ENCODE data around the gene GOLGA1.

DNA sequence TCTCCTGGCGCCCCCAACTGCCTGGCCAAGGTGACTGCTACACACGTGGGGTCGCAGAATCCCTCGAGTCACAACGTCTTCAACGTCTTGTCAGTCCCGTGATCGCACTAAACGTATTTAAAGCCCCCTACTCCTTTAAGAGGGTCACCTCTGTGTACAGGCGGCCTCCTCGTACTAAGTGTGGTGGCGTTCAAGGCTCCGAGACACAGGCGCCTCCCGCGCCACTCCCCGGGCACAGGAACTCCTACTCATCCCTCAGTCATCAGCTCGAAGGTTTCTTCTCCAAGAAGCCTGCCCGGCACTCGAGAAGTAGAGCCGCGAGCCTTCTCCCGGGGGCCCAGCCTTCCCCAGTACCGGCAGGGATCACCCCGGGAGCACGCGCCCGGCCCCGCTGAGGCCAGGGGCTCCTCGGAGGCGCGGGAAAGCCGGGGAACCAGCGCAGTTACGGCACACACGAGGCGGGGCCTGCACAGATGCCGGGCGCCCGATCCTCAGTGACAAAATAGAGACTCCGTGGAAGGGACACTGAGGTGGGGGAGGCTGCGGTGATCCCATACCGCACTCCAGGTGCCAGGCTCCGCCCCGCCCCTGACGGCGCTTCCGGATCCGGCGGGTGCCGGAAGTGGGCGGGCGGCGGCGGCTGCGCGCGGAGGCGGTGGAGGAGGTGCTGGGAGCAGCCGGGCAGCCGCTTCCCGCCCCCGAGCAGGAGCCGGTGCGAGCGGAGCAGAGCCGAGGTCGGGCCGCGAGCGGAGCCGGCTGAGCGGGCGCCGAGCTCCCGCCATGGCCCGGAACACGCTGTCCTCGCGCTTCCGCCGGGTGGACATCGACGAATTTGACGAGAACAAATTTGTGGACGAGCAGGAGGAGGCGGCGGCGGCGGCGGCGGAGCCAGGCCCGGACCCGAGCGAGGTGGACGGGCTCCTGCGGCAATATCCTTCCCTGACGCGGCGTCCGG lies 72.1 kb downstream of the GOLGA1 start:
- TF ChIP-seq FOXP2 (optimal IDR thresholded peaks at IDR 0.05; ENCODE audit: control extremely low read depth, extremely low read length, insufficient read depth): peak; percentile 18
- TF ChIP-seq EZH2 (IDR thresholded peaks at IDR 0.05): no peak

All from SK-N-MC (cell line).